Ishikawa (cell line): ENCODE measurements around the gene DAD1.

ENCODE experiments used
- CEBPB ChIP-seq: IDR thresholded peaks from 2 replicates; pipeline ENCODE4 v1.6.1; 2012
- CREB1 ChIP-seq: IDR thresholded peaks from 2 replicates; pipeline ENCODE4 v1.6.1; 2012; ENCODE audit warnings: low read depth
- EGR1 ChIP-seq: IDR thresholded peaks from 2 replicates; pipeline ENCODE4 v1.6.1; 2012
- EP300 ChIP-seq: IDR thresholded peaks from 2 replicates; pipeline ENCODE4 v1.6.1; 2012; ENCODE audit warnings: borderline replicate concordance
- FOXM1 ChIP-seq: IDR thresholded peaks from 2 replicates; pipeline ENCODE4 v1.6.1; 2012; ENCODE audit warnings: low read depth, borderline replicate concordance
- NFIC ChIP-seq: IDR thresholded peaks from 2 replicates; pipeline ENCODE4 v1.6.1; 2012
- RAD21 ChIP-seq: IDR thresholded peaks from 2 replicates; pipeline ENCODE4 v1.6.1; 2012; ENCODE audit warnings: low read depth
- REST ChIP-seq: IDR thresholded peaks from 2 replicates; pipeline ENCODE4 v1.6.1; 2012; ENCODE audit warnings: low read depth, mild to moderate bottlenecking
- TAF1 ChIP-seq: IDR thresholded peaks from 2 replicates; pipeline ENCODE4 v1.6.1; 2012; ENCODE audit warnings: low read depth, mild to moderate bottlenecking
- TCF12 ChIP-seq: IDR thresholded peaks from 2 replicates; pipeline ENCODE4 v1.6.1; 2012; ENCODE audit warnings: low read depth
- TEAD4 ChIP-seq: IDR thresholded peaks from 2 replicates; pipeline ENCODE4 v1.6.1; 2012
- YY1 ChIP-seq: IDR thresholded peaks from 2 replicates; pipeline ENCODE4 v1.6.1; 2012; ENCODE audit warnings: low read depth
- ZBTB7A ChIP-seq: IDR thresholded peaks from 2 replicates; pipeline ENCODE4 v1.6.1; 2012; ENCODE audit warnings: low read depth
- TF ChIP-seq, protein P1 (sequence below): IDR thresholded peaks from 2 replicates; pipeline ENCODE4 v1.6.1; 2012
- TF ChIP-seq, protein P2 (sequence below): IDR thresholded peaks from 2 replicates; pipeline ENCODE4 v1.6.1; 2012

DAD1 gene

GRCh38 chr14:22519877-22520685 is 68.9 kb downstream of the DAD1 start:
- TF ChIP-seq RAD21, result no peak
- TF ChIP-seq, protein P1, sequence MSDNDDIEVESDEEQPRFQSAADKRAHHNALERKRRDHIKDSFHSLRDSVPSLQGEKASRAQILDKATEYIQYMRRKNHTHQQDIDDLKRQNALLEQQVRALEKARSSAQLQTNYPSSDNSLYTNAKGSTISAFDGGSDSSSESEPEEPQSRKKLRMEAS, result no peak
- TF ChIP-seq CEBPB, result no peak
- TF ChIP-seq, protein P2, sequence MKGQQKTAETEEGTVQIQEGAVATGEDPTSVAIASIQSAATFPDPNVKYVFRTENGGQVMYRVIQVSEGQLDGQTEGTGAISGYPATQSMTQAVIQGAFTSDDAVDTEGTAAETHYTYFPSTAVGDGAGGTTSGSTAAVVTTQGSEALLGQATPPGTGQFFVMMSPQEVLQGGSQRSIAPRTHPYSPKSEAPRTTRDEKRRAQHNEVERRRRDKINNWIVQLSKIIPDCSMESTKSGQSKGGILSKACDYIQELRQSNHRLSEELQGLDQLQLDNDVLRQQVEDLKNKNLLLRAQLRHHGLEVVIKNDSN, result no peak
- TF ChIP-seq REST, result no peak
- no peak for TF ChIP-seq EGR1
- no peak for TF ChIP-seq TAF1
- TF ChIP-seq TEAD4, result no peak
- TF ChIP-seq EP300, result no peak
- TF ChIP-seq FOXM1, result no peak
- TF ChIP-seq YY1, result no peak
- no peak for TF ChIP-seq CREB1
- no peak for TF ChIP-seq TCF12
- no peak for TF ChIP-seq ZBTB7A
- TF ChIP-seq NFIC, result no peak

DNA sequence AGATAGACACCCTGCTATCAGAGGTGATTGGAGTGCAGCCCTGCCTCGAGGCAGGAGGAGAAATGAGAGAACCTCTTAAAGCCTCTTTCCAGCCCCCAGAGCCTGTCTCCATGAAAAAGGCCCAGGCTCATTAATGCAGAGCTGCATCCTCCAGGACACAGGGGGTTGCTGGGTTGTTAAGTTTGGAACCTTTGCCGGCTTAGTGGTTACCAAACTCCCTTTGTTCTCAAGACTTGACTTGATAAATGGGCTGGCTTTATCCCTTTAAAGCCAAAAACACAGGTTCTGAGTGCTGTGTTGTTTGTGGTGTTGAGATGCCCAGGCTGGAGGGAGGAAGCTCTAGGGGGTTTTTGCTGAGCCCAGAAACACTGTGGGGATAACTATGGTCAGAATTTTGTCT is 71.0 kb downstream of the DAD1 start:
- TF ChIP-seq EGR1 (no peak), TAF1 (no peak), FOXM1 (no peak), REST (no peak), TEAD4 (no peak), ZBTB7A (no peak), EP300 (no peak), CREB1 (no peak), YY1 (no peak), CEBPB (no peak), NFIC (no peak)
- TF ChIP-seq, protein P1, result no peak
- TF ChIP-seq, protein P2, result no peak

DNA sequence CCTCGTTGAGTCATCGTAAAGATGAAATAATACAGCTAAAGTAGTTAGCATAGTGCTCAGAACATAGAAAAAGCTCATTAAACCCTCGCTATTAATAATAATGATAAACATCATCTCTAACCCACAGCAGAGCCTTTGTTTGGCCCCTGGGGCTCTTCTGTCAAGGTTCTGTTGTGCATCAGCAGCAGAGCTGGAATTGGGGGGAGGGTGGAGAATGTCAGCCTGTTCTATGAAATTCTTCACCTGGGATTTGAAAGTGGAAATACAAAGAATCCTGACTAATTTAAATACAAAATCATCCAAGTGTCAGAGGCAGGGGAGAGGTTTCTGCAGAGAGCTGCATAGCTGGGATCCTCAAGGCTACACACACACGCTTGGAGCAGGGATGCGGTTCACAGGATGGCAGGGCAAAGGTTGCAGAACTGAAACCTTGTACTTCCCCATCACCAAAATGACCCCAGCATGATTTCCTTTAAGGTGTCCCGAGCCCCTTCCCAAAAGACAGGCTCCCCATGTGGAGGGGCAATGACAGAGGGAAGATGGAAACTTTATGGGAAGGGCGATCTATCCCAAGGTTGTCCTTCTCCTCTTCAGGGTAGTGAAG is 71.8 kb downstream of the DAD1 start:
- TF ChIP-seq YY1, result no peak
- TF ChIP-seq ZBTB7A, result no peak
- no peak for TF ChIP-seq EP300
- TF ChIP-seq, protein P1, result no peak

DNA sequence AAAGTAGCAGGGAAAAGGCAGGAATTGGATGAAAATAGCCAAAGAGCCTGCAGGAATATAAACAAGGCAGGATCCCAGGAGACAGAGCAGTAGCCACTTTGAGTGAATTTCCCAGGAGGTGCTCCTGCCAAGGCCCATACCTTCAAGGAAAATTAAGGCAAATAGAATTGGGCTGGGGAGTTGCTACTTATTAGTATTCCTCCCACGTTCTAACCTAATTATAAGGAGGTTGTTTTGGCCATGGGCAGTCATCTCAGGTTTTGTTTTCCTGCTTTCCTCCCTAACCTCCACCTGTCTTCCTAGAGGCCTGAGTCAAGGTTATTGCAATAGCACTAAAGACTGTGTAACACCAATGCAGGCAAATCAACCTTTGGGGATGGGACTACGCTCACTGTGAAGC is 73.1 kb downstream of the DAD1 start:
- TF ChIP-seq, protein P1, result no peak
- TF ChIP-seq CEBPB (no peak), ZBTB7A (no peak), TAF1 (no peak), REST (no peak), FOXM1 (no peak), YY1 (no peak), NFIC (no peak), CREB1 (no peak)
